ENCODE results near the gene UNC5C.

UNC5C gene

DNA sequence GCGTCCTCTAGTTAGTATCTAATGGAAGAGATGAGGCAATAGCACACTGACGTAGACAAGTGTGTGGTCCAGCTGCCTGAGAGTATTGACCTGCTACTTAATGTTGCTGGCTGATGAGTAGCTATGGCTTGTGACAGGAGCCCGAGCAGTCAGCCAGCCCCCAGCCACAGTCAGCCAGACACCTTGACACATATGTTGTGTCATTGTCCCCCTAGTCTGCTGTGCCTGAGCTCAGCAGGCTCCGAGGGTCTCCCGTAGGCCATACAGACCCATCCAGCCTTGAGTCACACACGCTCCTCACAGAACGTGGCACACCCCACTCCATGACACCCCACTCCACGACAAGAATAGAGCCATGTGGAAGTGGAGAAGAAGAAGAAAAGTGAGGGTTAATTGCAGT lies 362.1 kb downstream of the UNC5C start:
- no peak overlapping the region for H3K27ac ChIP-seq
- no peaks in the 10 kb centered on the region for H3K36me3 ChIP-seq (ENCODE audit: insufficient read depth)
- no peaks in the 10 kb centered on the region for H3K27me3 ChIP-seq (ENCODE audit: insufficient read depth, low read depth)
- H3K9ac ChIP-seq, result no peak overlapping the region
- no peak overlapping the region for H2AFZ ChIP-seq (ENCODE audit: low read depth)
- no peak overlapping the region for H3K4me3 ChIP-seq (IDR thresholded peaks at IDR 0.05; ENCODE audit: insufficient read depth, low read depth, low read length)
- no peak overlapping the region for H3K4me2 ChIP-seq
- H4K20me1 ChIP-seq (ENCODE audit: insufficient read depth), result no peaks in the 10 kb centered on the region
- TF ChIP-seq, protein P1, sequence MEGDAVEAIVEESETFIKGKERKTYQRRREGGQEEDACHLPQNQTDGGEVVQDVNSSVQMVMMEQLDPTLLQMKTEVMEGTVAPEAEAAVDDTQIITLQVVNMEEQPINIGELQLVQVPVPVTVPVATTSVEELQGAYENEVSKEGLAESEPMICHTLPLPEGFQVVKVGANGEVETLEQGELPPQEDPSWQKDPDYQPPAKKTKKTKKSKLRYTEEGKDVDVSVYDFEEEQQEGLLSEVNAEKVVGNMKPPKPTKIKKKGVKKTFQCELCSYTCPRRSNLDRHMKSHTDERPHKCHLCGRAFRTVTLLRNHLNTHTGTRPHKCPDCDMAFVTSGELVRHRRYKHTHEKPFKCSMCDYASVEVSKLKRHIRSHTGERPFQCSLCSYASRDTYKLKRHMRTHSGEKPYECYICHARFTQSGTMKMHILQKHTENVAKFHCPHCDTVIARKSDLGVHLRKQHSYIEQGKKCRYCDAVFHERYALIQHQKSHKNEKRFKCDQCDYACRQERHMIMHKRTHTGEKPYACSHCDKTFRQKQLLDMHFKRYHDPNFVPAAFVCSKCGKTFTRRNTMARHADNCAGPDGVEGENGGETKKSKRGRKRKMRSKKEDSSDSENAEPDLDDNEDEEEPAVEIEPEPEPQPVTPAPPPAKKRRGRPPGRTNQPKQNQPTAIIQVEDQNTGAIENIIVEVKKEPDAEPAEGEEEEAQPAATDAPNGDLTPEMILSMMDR (conservative IDR thresholded peaks at IDR 0.05; ENCODE audit: low read depth, low read length), result no peak
- H3K4me1 ChIP-seq (ENCODE audit: low read depth, poor library complexity, severe bottlenecking), result no peaks in the 10 kb centered on the region
- H3K79me2 ChIP-seq (ENCODE audit: insufficient read depth, low read depth), result no peaks in the 10 kb centered on the region

- H2AFZ ChIP-seq (ENCODE audit: low read depth), result no peak overlapping the region
- H3K79me2 ChIP-seq (ENCODE audit: insufficient read depth, low read depth), result no peaks in the 10 kb centered on the region
- H4K20me1 ChIP-seq (ENCODE audit: insufficient read depth), result no peaks in the 10 kb centered on the region
- H3K27me3 ChIP-seq (ENCODE audit: insufficient read depth, low read depth), result no peaks in the 10 kb centered on the region
- H3K4me3 ChIP-seq (IDR thresholded peaks at IDR 0.05; ENCODE audit: insufficient read depth, low read depth, low read length), result no peak overlapping the region
- H3K36me3 ChIP-seq (ENCODE audit: insufficient read depth), result no peaks in the 10 kb centered on the region
- TF ChIP-seq, protein P1 (conservative IDR thresholded peaks at IDR 0.05; ENCODE audit: low read depth, low read length), result no peak
- no peak overlapping the region for H3K9ac ChIP-seq
- no peaks in the 10 kb centered on the region for H3K4me1 ChIP-seq (ENCODE audit: low read depth, poor library complexity, severe bottlenecking)
- H3K27ac ChIP-seq, result no peak overlapping the region
- no peak overlapping the region for H3K4me2 ChIP-seq
Observed at GRCh38 chr4:95183656-95184408, 364.9 kb downstream of the UNC5C start.

DNA sequence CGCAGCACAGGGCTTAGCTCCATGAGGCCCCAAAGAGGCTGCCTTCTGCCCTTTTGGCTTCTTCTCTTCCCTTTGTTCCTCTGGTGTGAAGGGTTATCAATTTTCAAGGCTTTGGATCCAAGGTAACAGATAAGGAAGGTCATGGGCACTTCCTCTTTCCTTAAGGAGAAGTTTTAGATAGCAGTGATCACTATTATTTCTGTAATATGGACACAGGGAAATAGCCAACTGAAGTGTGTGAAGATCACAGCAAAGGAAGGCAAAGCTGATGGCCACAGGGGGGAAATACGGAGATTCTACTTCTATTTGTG lies 366.8 kb downstream of the UNC5C start:
- Histone ChIP-seq H3K4me1 (ENCODE audit: low read depth, poor library complexity, severe bottlenecking) (no peaks in the 10 kb centered on the region), H3K79me2 (ENCODE audit: insufficient read depth, low read depth) (no peaks in the 10 kb centered on the region), H2AFZ (ENCODE audit: low read depth) (no peak overlapping the region), H4K20me1 (ENCODE audit: insufficient read depth) (no peaks in the 10 kb centered on the region), H3K4me2 (no peak overlapping the region), H3K27me3 (ENCODE audit: insufficient read depth, low read depth) (no peaks in the 10 kb centered on the region), H3K9ac (no peak overlapping the region), H3K36me3 (ENCODE audit: insufficient read depth) (no peaks in the 10 kb centered on the region), H3K27ac (no peak overlapping the region), H3K4me3 (IDR thresholded peaks at IDR 0.05; ENCODE audit: insufficient read depth, low read depth, low read length) (no peak overlapping the region)
- TF ChIP-seq, protein P1 (conservative IDR thresholded peaks at IDR 0.05; ENCODE audit: low read depth, low read length), result no peak

GRCh38 chr4:95181243-95181995 lies 367.4 kb downstream of the UNC5C start:
- Histone ChIP-seq H3K4me3 (IDR thresholded peaks at IDR 0.05; ENCODE audit: insufficient read depth, low read depth, low read length) (no peak overlapping the region), H3K9ac (no peak overlapping the region), H4K20me1 (ENCODE audit: insufficient read depth) (no peaks in the 10 kb centered on the region), H3K27me3 (ENCODE audit: insufficient read depth, low read depth) (no peaks in the 10 kb centered on the region), H3K36me3 (ENCODE audit: insufficient read depth) (no peaks in the 10 kb centered on the region), H3K4me2 (no peak overlapping the region), H3K27ac (no peak overlapping the region), H3K79me2 (ENCODE audit: insufficient read depth, low read depth) (no peaks in the 10 kb centered on the region), H2AFZ (ENCODE audit: low read depth) (no peak overlapping the region), H3K4me1 (ENCODE audit: low read depth, poor library complexity, severe bottlenecking) (no peaks in the 10 kb centered on the region)
- TF ChIP-seq, protein P1 (conservative IDR thresholded peaks at IDR 0.05; ENCODE audit: low read depth, low read length), result no peak
